SU-DHL-6 (cell line): ENCODE data around the gene FBXO11.

Experiments
- H2AFZ ChIP-seq: fragments of 200-600 bp; sonication (generic); 2 replicates; pipeline ENCODE4 v1.6.1; 2014; ENCODE audit warnings: low read depth, mild to moderate bottlenecking, moderate library complexity, mixed read lengths, antibody characterized with exemption, low read length; ENCODE audit not compliant: severe bottlenecking
- H3F3A ChIP-seq: fragments of 200-600 bp; shearing (Covaris generic); 2 replicates; pipeline ENCODE4 v1.6.0; 2016; ENCODE audit warnings: antibody characterized with exemption, mild to moderate bottlenecking; ENCODE audit not compliant: insufficient read depth
- H3K27ac ChIP-seq: fragments of 200-600 bp; sonication (generic); 2 replicates; pipeline ENCODE4 v1.5.1; 2016; ENCODE audit warnings: low read depth, mild to moderate bottlenecking, low read length, moderate library complexity, mixed read lengths
- H3K27me3 ChIP-seq: fragments of 200-600 bp; sonication (generic), shearing (Covaris generic); 2 replicates; pipeline ENCODE4 v1.6.0; 2014; ENCODE audit warnings: mild to moderate bottlenecking, low read length
- H3K36me3 ChIP-seq: fragments of 200-600 bp; sonication (generic); 2 replicates; pipeline ENCODE4 v1.6.1; 2014; ENCODE audit warnings: mild to moderate bottlenecking, low read length, mixed read lengths
- H3K4me2 ChIP-seq: fragments of 300-600, 200-600 bp; shearing (Covaris generic), sonication (generic); 2 replicates; pipeline ENCODE4 v1.6.0; 2014; ENCODE audit warnings: low read length, low read depth, mild to moderate bottlenecking; ENCODE audit not compliant: poor library complexity, severe bottlenecking
- H3K4me3 ChIP-seq: fragments of 200-600 bp; sonication (generic); 2 replicates; pipeline ENCODE4 v1.5.1; 2014; ENCODE audit warnings: antibody characterized with exemption, low read length, mild to moderate bottlenecking, mixed read lengths; ENCODE audit not compliant: insufficient read depth, poor library complexity, severe bottlenecking
- H3K79me2 ChIP-seq: fragments of 200-600 bp; sonication (generic); 2 replicates; pipeline ENCODE4 v1.6.1; 2014; ENCODE audit warnings: mild to moderate bottlenecking, low read length, moderate library complexity; ENCODE audit not compliant: insufficient read depth
- H3K9ac ChIP-seq: fragments of 200-600 bp; sonication (generic); 2 replicates; pipeline ENCODE4 v1.7.0; 2014; ENCODE audit warnings: mild to moderate bottlenecking, low read length
- H3K9me2 ChIP-seq: fragments of 200-600 bp; sonication (generic); replicated peaks from 2 replicates; pipeline ENCODE4 v1.6.1; 2014; ENCODE audit warnings: low read length; ENCODE audit not compliant: insufficient read depth
- H3K9me3 ChIP-seq: fragments of 200-600 bp; sonication (generic); 2 replicates; pipeline ENCODE4 v1.6.1; 2014; ENCODE audit warnings: low read length, mixed read lengths; ENCODE audit not compliant: insufficient read depth
- H4K20me1 ChIP-seq: fragments of 200-600 bp; sonication (generic); 2 replicates; pipeline ENCODE4 v1.6.1; 2014; ENCODE audit warnings: low read depth, mild to moderate bottlenecking, antibody characterized with exemption, low read length, moderate library complexity, mixed read lengths
- CTCF ChIP-seq: fragments of 200-600 bp; sonication (generic); IDR thresholded peaks from one replicate; pipeline ENCODE4 v1.5.1; 2017; ENCODE audit warnings: antibody characterized with exemption, mild to moderate bottlenecking, low read length, moderate library complexity; ENCODE audit not compliant: insufficient read depth, poor library complexity, severe bottlenecking
- EZH2phosphoT487 ChIP-seq: fragments of 200-600 bp; sonication (generic), shearing (Covaris generic); conservative IDR thresholded peaks from 2 replicates; pipeline ENCODE4 v1.6.1; 2018; ENCODE audit warnings: mild to moderate bottlenecking, antibody characterized with exemption, low read length, moderate library complexity, mixed read lengths

The FBXO11 gene

GRCh38 chr2:47891369-47892337, 14.6 kb downstream of the FBXO11 start:
- peak overlapping the region; percentile 2 for H3K4me2 ChIP-seq
- H3K27ac ChIP-seq = no peak overlapping the region
- no peaks in the 10 kb centered on the region for H3K9me2 ChIP-seq
- peaks cover 9% of the 10 kb centered on the region for H4K20me1 ChIP-seq
- peaks cover 6% of the 10 kb centered on the region; the same call in 1 of the 2 replicates for H3K36me3 ChIP-seq
- H3K9ac ChIP-seq = no peak overlapping the region
- no peak for TF ChIP-seq EZH2phosphoT487
- TF ChIP-seq CTCF = no peak
- no peak overlapping the region for H2AFZ ChIP-seq
- no peaks in the 10 kb centered on the region; the same call in 1 of the 2 replicates for H3F3A ChIP-seq
- no peaks in the 10 kb centered on the region for H3K27me3 ChIP-seq
- no peak overlapping the region for H3K4me3 ChIP-seq
- H3K79me2 ChIP-seq = peaks cover 100% of the 10 kb centered on the region
- H3K9me3 ChIP-seq = no peaks in the 10 kb centered on the region

- Histone ChIP-seq H3K36me3 (peaks cover 6% of the 10 kb centered on the region; the same call in 1 of the 2 replicates), H3K4me3 (no peak overlapping the region), H3K9me2 (no peaks in the 10 kb centered on the region), H3K27me3 (no peaks in the 10 kb centered on the region), H3K9ac (no peak overlapping the region), H3K4me2 (no peak overlapping the region), H3F3A (no peaks in the 10 kb centered on the region; the same call in 1 of the 2 replicates), H4K20me1 (peaks cover 8% of the 10 kb centered on the region; the same call in 1 of the 2 replicates), H3K27ac (no peak overlapping the region), H2AFZ (no peak overlapping the region), H3K9me3 (no peaks in the 10 kb centered on the region), H3K79me2 (peaks cover 100% of the 10 kb centered on the region)
- TF ChIP-seq CTCF = no peak
- TF ChIP-seq EZH2phosphoT487 = no peak
These were observed 15.5 kb downstream of the FBXO11 start for GRCh38 chr2:47890711-47891368.

- Histone ChIP-seq H3K9ac (no peak overlapping the region), H4K20me1 (peaks cover 15% of the 10 kb centered on the region; the same call in 1 of the 2 replicates), H3F3A (no peaks in the 10 kb centered on the region; the same call in 1 of the 2 replicates), H3K4me3 (no peak overlapping the region), H3K27me3 (no peaks in the 10 kb centered on the region), H3K4me2 (peak overlapping the region; percentile 22), H3K9me3 (no peaks in the 10 kb centered on the region), H3K9me2 (no peaks in the 10 kb centered on the region), H3K27ac (peak overlapping the region; percentile 35), H3K36me3 (peaks cover 6% of the 10 kb centered on the region; the same call in 1 of the 2 replicates), H2AFZ (no peak overlapping the region), H3K79me2 (peaks cover 100% of the 10 kb centered on the region)
- TF ChIP-seq CTCF = no peak
- no peak for TF ChIP-seq EZH2phosphoT487
These were observed 17.6 kb downstream of the FBXO11 start for GRCh38 chr2:47888581-47889280.
